ENCODE results near the gene NEMF.

GRCh38 chr14:49783394-49784014, 69.1 kb downstream of the NEMF start:
- TF ChIP-seq POLR2A (IDR thresholded peaks at IDR 0.05) (no peak), CTCF (IDR thresholded peaks at IDR 0.05) (no peak)
